Fibroblast of lung (primary cell): ENCODE measurements around the gene PRC1.

Source experiments
- EZH2 ChIP-seq: IDR thresholded peaks from 2 replicates; pipeline ENCODE4 v1.5.1; 2012; ENCODE audit warnings: low read length, control low read depth, mild to moderate bottlenecking; ENCODE audit errors: missing control alignments
- TF ChIP-seq, protein P1 (sequence below), 2 donors: IDR thresholded peaks in 1 of 2; conservative IDR thresholded peaks in 1 of 2; 1 replicate in 1 of 2; 2 replicates in 1 of 2; pipeline ENCODE4 v1.5.1; 2011 to 2012; ENCODE audit warnings: low read length in 2 of 2, control low read depth in 1 of 2, inconsistent platforms in 1 of 2, low read depth in 1 of 2, mild to moderate bottlenecking in 1 of 2

DNA sequence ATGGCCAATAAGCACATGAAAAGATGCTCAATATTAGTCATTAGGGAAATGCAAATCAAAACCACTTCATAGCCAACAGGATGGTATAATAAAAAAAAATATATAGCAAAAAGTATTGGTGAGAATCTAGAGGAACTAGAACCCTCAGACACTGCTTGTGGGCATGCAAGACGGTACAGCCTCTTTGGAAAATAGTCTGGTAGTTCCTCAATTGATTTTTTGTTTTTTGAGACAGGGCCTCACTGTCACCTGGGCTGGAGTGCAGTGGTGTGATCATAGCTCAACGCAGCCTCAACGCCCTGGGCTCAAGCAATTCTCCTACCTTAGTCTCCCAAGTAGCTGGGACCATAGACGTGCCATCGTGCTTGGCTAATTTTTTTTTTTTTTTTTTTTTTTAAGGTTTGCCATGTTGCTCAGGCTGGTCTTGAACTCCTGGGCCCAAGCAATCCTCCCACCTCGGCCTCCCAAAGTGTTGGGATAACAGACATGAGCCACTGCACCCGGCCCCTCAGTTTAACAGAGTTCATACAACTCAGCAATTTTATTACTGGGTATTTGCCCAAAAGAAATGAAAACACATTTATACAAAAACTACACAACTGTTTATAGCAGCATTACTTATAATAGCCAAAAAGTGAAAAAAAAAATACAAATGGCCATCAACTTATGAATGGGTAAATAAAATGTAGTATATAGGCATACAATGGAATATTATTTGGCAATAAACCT lies 5.1 kb downstream of the PRC1 start:
- no peak for TF ChIP-seq EZH2
- TF ChIP-seq, protein P1, sequence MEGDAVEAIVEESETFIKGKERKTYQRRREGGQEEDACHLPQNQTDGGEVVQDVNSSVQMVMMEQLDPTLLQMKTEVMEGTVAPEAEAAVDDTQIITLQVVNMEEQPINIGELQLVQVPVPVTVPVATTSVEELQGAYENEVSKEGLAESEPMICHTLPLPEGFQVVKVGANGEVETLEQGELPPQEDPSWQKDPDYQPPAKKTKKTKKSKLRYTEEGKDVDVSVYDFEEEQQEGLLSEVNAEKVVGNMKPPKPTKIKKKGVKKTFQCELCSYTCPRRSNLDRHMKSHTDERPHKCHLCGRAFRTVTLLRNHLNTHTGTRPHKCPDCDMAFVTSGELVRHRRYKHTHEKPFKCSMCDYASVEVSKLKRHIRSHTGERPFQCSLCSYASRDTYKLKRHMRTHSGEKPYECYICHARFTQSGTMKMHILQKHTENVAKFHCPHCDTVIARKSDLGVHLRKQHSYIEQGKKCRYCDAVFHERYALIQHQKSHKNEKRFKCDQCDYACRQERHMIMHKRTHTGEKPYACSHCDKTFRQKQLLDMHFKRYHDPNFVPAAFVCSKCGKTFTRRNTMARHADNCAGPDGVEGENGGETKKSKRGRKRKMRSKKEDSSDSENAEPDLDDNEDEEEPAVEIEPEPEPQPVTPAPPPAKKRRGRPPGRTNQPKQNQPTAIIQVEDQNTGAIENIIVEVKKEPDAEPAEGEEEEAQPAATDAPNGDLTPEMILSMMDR (conservative IDR thresholded peaks at IDR 0.05 in 1 of 2, IDR thresholded peaks at IDR 0.05 in 1 of 2; ENCODE audit: low read depth in 1 of 2, low read length in 2 of 2), result no peak
